Activated gamma-delta T cell treated with anti-CD3 and anti-CD28 coated beads, Interleukin-2, amount 50 U/mL, for 16 hours (primary cell): ENCODE data around the gene ATP8B2.
"Not testable (repeated sequence)": the region's sequence is repeated elsewhere in the genome, so short reads cannot be mapped to it uniquely, and the experiment has no call there.

ENCODE experiments used
- DNase-seq: peaks from one replicate; pipeline ENCODE4 v3.0.0-alpha.2; 2020; ENCODE audit warnings: low read depth

ATP8B2 gene

DNA sequence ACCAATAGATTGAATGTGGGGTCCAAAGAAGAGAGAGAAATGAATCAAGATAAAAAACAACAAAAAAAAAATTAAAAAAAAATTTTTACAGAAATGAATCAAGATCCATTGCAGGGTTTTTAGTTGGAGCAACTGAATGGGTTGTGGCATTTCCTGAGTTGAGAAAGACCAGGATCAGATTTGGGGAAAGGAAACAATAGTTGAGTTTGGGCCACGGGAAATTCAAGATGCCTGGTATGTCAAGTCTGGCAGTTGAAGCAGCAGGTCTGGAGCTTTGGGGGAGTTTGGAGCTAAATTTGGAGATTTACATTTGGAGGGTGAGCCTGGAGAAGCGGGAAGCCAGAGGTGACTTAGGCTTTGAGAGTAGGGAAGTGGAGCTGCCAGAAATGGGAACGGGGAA, 22.6 kb downstream of the ATP8B2 start:
- DNase-seq = no peak

GRCh38 chr1:154348429-154349076, 23.2 kb downstream of the ATP8B2 start:
- DNase-seq = no peak

GRCh38 chr1:154349121-154349520, 23.8 kb downstream of the ATP8B2 start:
- DNase-seq = no peak

DNA sequence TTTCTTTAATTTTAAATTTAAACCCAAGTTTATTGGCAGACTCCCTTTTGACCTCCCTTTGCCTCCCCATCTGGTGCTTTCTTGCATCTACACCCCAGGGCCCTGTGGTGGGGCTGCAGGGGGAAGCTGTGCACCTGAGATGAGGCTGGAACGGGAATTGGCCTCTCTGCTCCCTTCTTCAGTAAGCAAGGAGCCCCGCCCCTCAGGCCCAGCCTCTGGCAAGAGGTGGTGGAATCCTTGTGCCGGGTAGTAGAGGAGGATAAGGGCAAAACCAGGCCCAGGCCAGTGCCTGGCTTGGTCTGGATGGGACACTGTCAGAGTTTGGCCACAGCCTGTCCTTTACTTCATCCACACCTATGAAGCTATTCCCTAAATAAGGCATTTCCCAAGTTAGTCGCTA, 25.1 kb downstream of the ATP8B2 start:
- no peak for DNase-seq

DNA sequence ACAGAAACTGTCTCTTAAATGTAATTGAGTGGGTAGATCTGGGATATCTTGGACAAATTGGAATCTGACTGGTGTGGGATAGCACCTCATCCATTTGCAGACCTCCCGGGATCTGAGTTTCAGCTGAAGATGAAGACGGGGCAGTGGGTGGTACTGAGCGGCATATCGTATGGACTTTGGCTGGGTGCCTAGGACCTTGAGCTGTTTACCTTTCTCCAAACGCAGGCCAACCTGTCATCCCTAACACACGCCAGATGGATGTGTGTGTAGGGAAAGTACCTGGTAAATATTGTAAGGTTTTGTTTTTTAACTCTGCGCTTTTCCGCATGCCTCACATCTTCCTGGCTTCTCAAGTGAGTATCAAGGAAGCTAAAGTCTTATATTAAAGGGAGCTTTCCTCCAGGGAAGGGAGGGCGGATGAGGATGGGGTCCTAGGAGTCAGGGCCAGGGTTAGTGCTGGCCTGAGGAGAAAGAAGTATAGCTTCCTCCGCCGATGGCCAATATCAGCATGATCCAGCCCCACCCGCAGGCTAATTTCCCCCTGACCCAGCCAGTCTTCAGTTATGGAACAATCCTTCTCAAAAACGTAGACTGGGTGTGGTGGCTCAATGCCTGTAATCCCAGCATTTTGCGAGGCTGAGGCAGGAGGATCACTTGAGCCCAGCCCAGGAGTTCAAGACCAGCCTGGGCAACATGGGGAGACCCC, 26.2 kb downstream of the ATP8B2 start:
- DNase-seq = no peak

DNA sequence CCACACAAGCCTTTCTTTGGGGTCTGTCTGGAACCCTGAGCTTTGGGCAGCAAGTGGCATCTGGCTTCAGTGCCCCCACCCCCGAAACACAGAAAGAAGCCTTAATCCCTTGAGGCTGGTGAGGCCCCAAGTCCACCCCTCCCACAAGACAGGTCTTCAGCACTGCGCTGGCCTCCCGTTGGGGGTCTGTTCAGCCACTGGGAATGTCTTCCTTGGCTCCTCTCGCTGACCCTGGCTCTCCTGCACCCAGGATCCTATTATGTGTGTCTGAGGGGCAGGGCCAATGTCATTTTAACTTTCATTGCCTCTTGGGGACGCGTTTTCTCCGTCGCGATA, 26.9 kb downstream of the ATP8B2 start:
- no peak for DNase-seq

DNA sequence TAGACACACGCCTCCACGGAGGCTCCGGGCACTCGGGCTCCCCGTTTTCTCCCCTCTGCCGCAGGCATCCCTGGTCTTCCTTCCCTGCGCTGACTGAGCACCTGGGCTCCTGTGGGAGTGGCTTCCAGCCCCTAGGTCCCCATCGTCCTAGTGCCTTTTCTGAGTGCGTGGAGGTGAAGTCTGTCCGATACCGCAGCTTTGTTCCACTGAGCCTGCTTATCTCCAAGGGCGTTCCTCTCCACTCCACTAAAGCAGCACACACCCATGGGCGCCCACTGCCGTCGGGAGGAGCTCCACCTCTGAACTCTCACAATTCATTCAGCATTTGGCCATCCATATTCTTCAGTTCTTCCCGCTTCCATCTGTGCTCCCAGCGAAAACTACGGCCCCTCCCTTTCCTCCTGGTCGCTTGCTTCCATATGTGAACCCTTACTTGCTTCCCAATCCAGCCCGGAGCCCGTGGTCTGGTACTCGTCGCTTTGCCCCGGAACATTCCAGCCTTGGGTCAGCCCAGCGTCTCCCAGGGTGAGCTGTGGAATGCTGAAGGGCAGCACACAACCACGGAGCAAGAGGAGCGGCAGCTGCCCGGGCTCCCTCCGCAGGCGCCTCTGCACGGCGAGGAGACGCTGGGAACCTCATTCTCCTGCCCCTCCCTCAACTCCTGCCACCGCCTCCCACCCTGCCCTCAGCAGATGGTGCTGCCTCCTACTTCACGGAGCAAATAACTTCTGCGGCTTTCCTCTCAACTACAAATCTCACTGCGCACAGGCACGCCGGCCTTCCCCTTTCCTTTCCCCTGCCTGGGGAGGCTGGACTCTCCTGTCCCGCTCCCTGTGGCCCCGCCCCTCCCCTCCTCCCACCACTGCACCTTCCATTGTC, 27.5 kb downstream of the ATP8B2 start:
- no peak for DNase-seq

- no peak for DNase-seq
Measured at GRCh38 chr1:154353460-154353904, 28.2 kb downstream of the ATP8B2 start.

DNA sequence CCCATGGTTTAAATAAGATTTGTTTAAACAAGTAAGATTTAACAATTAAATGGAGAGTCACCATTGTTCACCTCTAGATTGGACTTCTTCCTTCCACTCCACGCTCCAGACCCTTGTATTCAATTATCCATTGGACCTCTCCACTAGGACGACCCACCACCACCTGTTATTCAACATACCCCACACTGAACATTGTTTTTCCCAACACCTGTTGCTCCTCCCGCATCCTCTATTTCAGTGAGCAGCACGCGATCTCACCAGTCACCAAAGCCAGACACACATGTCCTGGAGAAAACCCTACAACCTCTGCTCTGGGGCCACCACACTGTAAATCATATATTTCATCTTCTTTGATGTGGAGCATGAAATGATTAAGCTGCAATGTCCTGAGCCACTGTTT, 28.6 kb downstream of the ATP8B2 start:
- DNase-seq = no peak

GRCh38 chr1:154358519-154358918, 33.2 kb downstream of the ATP8B2 start:
- no peak for DNase-seq

DNA sequence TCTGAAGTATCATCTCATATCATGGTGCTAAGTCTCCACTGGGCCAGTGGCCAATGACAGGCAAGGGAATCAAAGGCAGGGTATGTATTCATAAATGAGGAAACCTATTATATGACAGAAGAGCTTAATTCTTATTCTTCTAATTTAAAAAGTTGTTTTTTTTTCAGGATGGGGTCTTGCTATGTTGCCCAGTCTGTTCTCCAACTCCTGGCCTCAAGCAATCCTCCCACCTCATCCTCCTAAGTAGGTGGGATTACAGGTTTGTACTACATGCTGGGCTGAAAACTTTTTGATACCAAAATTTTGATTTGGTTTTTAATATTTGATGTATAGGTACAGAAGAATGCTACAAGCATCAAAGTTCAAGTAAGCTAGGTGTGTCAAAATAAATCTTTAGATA, 35.0 kb downstream of the ATP8B2 start:
- no peak for DNase-seq

GRCh38 chr1:154360881-154361280, 35.6 kb downstream of the ATP8B2 start:
- DNase-seq = not testable (repeated sequence)

GRCh38 chr1:154361357-154361756, 36.0 kb downstream of the ATP8B2 start:
- no peak for DNase-seq

- no peak for DNase-seq
Measured at GRCh38 chr1:154371436-154371835, 46.1 kb downstream of the ATP8B2 start.

DNA sequence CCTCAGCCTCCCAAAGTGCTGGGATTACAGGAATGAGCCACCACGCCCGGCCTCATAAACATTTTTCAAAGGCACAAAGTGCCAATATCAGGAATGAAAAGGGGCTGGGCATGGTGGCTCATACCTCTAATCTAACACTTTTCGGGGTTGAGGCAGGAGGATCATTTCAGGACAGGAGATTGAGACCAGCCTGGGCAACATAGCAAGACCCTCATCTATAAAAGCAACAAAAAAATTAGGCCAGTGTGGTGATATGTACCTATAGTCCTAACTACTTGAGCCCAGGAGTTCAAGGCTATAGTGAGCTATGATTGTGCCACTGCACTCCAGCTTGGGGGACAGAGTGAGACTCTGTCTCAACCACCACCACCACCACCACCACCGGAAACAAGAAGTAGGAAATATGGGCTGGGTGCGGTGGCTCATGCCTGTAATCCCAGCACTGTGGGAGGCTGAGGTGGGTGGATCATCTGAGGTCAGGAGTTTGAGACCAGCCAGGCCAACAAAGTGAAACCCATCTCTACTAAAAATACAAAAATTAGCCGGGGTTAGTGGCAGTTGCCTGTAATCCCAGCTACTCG, 48.5 kb downstream of the ATP8B2 start:
- not testable (repeated sequence) for DNase-seq

GRCh38 chr1:154379301-154379700, 54.0 kb downstream of the ATP8B2 start:
- DNase-seq = no peak

- no peak for DNase-seq
Measured at GRCh38 chr1:154384650-154385489, 59.5 kb downstream of the ATP8B2 start.

DNA sequence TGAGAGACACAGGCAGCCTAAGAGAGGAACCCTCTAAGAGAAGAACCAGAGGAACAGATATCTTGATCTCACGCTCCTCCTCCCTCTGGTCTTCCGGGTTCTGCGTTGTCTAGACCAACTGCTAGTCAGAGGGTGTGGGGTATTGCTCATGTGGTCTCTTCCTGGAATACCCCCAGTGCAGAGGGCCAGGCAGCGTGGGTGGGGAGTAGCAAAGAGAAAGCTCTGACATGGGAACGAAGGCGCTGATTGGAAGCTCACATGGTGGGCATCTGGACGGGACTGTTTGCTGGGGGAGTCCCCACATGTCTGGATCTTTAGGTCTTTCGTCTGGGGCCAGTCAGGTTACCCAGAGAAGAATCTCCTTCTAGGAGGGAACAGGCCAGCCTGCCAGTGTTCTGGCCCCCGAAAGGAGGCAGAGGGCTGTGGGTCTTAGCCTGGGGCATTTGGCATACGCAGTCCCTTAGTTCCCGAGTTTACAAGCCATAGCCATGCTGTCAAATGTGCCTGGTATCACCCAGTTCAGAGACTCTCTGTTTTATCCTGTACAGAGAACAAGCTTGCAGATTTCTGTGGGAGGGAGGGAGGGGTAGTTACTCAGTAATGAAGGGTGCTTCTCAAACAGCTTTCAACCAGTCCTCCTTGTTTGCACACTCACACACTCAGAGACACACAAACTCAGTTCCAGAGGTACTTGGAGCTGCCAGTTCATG, 61.5 kb downstream of the ATP8B2 start:
- peak; percentile 67 for DNase-seq

GRCh38 chr1:154391086-154391770, 65.9 kb downstream of the ATP8B2 start:
- no peak for DNase-seq

DNA sequence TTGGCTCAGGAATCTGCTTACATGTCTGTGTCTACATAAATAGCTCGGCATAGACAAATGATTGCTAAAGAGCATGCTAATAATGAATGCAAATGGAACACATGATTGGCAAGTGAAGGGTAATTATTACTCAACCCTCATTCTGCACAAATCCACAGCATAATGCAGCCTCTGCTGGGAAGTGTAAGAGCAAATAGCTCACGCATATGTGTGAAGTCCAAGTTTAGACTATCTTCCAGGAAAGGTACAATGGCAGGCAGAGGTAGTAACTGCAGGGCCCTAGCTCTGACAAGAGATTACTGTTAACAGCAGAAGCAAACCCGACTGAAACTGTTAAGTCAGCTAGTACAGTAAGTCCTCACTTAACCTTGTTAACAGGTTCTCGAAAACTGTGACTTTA, 72.8 kb downstream of the ATP8B2 start:
- DNase-seq = no peak
